Smooth muscle cell (in vitro differentiated cells): Measurements from ENCODE around the gene SH3BP2. TPM values are rescaled to one million over a fixed set of nuclear protein-coding genes. Genes with fewer than 3 reads are reported as not detected.

Source experiments
- DNase-seq: peaks from one replicate; lab custom pipeline; 2025; ENCODE audit not compliant: unreplicated experiment; lab: John Stamatoyannopoulos, UW
- H2AFZ ChIP-seq: fragments of 200-600 bp; sonication (generic); 2 replicates; pipeline ENCODE4 v1.6.0; 2016; ENCODE audit warnings: antibody characterized with exemption, low read depth, mild to moderate bottlenecking
- H3F3A ChIP-seq: fragments of 200-600 bp; sonication (generic); 2 replicates; pipeline ENCODE4 v1.6.0; 2017; ENCODE audit warnings: antibody characterized with exemption, low read depth
- H3K27ac ChIP-seq: fragments of 200-600 bp; sonication (generic); 2 replicates; pipeline ENCODE4 v1.5.1; 2016; ENCODE audit warnings: low read depth, mild to moderate bottlenecking
- H3K27me3 ChIP-seq: fragments of 200-600 bp; sonication (generic); 2 replicates; pipeline ENCODE4 v1.6.1; 2016; ENCODE audit warnings: low read depth, mild to moderate bottlenecking
- H3K36me3 ChIP-seq: fragments of 200-600 bp; sonication (generic); 2 replicates; pipeline ENCODE4 v1.5.1; 2016; ENCODE audit warnings: low read depth
- H3K4me1 ChIP-seq: fragments of 200-600 bp; sonication (generic); 2 replicates; pipeline ENCODE4 v1.5.1; 2016; ENCODE audit warnings: low read depth
- H3K4me2 ChIP-seq: fragments of 200-600 bp; sonication (generic); 2 replicates; pipeline ENCODE4 v1.6.0; 2016; ENCODE audit warnings: mild to moderate bottlenecking
- H3K4me3 ChIP-seq: fragments of 200-600 bp; sonication (generic); 2 replicates; pipeline ENCODE4 v1.5.1; 2016; ENCODE audit warnings: mild to moderate bottlenecking
- H3K79me2 ChIP-seq: fragments of 200-600 bp; sonication (generic); 2 replicates; pipeline ENCODE4 v1.6.0; 2016; ENCODE audit warnings: low read depth, mild to moderate bottlenecking
- H3K9ac ChIP-seq: fragments of 200-600 bp; sonication (generic); 2 replicates; pipeline ENCODE4 v1.6.0; 2016; ENCODE audit warnings: low read depth
- H3K9me3 ChIP-seq: fragments of 200-600 bp; sonication (generic); replicated peaks from 2 replicates; pipeline ENCODE4 v1.5.1; 2016; ENCODE audit warnings: low read depth
- H4K20me1 ChIP-seq: fragments of 200-600 bp; sonication (generic); 2 replicates; pipeline ENCODE4 v1.6.0; 2016; ENCODE audit warnings: low read depth
- WGBS: methylation state at CpG from one replicate; pipeline ENCODE4 v1.1.7; 2016; ENCODE audit warnings: low lambda C conversion rate; 5-methylcytosine and 5-hydroxymethylcytosine counted together
- polyA plus RNA-seq: library from polyadenylated mRNA; unstranded; fragments of >200 nt; fragmentation: Nextera tagmentation; extraction: Ambion mirVana; gene quantifications from 2 replicates; pipeline ENCODE4 v1.2.1, GENCODE V29; 2016
- total RNA-seq: library from RNA; depleted of rRNA; stranded (reverse); fragments of >200 nt; gene quantifications from 2 replicates; pipeline ENCODE4 v1.2.3, GENCODE V29; 2014
- TF ChIP-seq, protein P1 (sequence below): fragments of 200-600 bp; sonication (generic); IDR thresholded peaks from 2 replicates; pipeline ENCODE4 v1.5.1; 2017; ENCODE audit warnings: borderline replicate concordance, mild to moderate bottlenecking, antibody characterized with exemption; ENCODE audit not compliant: insufficient read depth, poor library complexity, severe bottlenecking

Gene SH3BP2
- total and polyA plus RNA-seq, 2 experiments from 2014 or later, result 17.3 to 19.3 TPM

GRCh38 chr4:2850966-2851798 lies 58.3 kb downstream of the SH3BP2 start:
- Histone ChIP-seq H3K9ac (no peak overlapping the region), H3K4me2 (no peak overlapping the region), H3K9me3 (no peaks in the 10 kb centered on the region), H3K36me3 (no peaks in the 10 kb centered on the region), H2AFZ (no peak overlapping the region), H3K27ac (no peak overlapping the region), H3K79me2 (peaks cover 97% of the 10 kb centered on the region), H3F3A (peaks cover 7% of the 10 kb centered on the region), H3K4me1 (no peaks in the 10 kb centered on the region), H4K20me1 (peaks cover 99% of the 10 kb centered on the region), H3K27me3 (no peaks in the 10 kb centered on the region), H3K4me3 (no peak overlapping the region)
- TF ChIP-seq, protein P1, sequence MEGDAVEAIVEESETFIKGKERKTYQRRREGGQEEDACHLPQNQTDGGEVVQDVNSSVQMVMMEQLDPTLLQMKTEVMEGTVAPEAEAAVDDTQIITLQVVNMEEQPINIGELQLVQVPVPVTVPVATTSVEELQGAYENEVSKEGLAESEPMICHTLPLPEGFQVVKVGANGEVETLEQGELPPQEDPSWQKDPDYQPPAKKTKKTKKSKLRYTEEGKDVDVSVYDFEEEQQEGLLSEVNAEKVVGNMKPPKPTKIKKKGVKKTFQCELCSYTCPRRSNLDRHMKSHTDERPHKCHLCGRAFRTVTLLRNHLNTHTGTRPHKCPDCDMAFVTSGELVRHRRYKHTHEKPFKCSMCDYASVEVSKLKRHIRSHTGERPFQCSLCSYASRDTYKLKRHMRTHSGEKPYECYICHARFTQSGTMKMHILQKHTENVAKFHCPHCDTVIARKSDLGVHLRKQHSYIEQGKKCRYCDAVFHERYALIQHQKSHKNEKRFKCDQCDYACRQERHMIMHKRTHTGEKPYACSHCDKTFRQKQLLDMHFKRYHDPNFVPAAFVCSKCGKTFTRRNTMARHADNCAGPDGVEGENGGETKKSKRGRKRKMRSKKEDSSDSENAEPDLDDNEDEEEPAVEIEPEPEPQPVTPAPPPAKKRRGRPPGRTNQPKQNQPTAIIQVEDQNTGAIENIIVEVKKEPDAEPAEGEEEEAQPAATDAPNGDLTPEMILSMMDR, result no peak
- DNase-seq, result no peak
- 88% methylated on average over 2 of the region's 2 CpGs for WGBS

GRCh38 chr4:2852481-2852921 lies 59.6 kb downstream of the SH3BP2 start:
- DNase-seq, result no peak
- no peak overlapping the region for H3K4me2 ChIP-seq
- H3K27me3 ChIP-seq, result no peaks in the 10 kb centered on the region
- TF ChIP-seq, protein P1, result no peak
- H4K20me1 ChIP-seq, result peaks cover 99% of the 10 kb centered on the region
- H3K4me3 ChIP-seq, result no peak overlapping the region
- no peaks in the 10 kb centered on the region for H3K36me3 ChIP-seq
- no peaks in the 10 kb centered on the region for H3K9me3 ChIP-seq
- peaks cover 8% of the 10 kb centered on the region for H3F3A ChIP-seq
- no peak overlapping the region for H3K27ac ChIP-seq
- H3K9ac ChIP-seq, result no peak overlapping the region
- H2AFZ ChIP-seq, result no peak overlapping the region
- peaks cover 97% of the 10 kb centered on the region for H3K79me2 ChIP-seq
- 84% methylated on average over 7 of the region's 7 CpGs for WGBS
- H3K4me1 ChIP-seq, result no peaks in the 10 kb centered on the region

- TF ChIP-seq, protein P1, result no peak
- no peak overlapping the region for H3K9ac ChIP-seq
- H4K20me1 ChIP-seq, result peaks cover 100% of the 10 kb centered on the region
- H3K4me1 ChIP-seq, result peaks cover 16% of the 10 kb centered on the region
- no peak overlapping the region for H3K4me3 ChIP-seq
- no peak overlapping the region for H2AFZ ChIP-seq
- no peak for DNase-seq
- H3K4me2 ChIP-seq, result no peak overlapping the region
- WGBS, result 100% methylated on average over 5 of the region's 5 CpGs
- H3F3A ChIP-seq, result peaks cover 9% of the 10 kb centered on the region
- H3K79me2 ChIP-seq, result peaks cover 100% of the 10 kb centered on the region
- H3K36me3 ChIP-seq, result no peaks in the 10 kb centered on the region
- no peaks in the 10 kb centered on the region for H3K9me3 ChIP-seq
- no peaks in the 10 kb centered on the region for H3K27me3 ChIP-seq
- H3K27ac ChIP-seq, result no peak overlapping the region
Measured at GRCh38 chr4:2855584-2855983, 62.7 kb downstream of the SH3BP2 start.
